Suppressor macrophage (primary cell): ENCODE measurements around the gene TEP1.

ENCODE experiments used
- DNase-seq, 4 experiments: peaks; one replicate each; pipeline ENCODE4 v3.0.0-alpha.2; 2020 to 2022

The TEP1 gene

DNA sequence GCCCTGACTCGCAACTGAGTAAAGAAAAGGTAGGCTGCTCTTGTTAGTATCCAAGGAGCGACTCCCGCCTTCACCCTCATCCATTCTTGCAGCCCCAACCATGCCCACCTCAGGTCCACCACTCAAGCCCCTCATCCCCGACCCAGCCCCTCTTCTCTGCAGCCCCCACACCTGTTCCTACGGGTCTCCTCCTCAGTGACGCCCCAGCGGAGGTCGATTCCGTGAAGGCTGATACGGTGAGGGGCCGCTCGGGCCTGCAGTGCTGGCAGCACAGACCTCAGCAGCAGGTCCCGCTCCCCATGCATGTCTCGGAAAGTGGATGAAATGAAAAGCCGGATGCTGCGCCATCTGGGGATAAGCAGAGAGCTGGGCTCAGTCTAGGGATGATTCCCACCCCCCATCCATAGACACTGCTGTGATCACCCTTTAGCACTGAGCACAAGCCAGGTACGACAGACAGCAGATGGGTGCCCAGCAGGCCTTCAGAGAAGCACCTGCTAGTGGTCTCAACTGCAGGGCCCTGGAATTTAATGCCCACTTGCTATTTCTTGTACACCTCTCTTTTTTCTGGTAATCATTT, 26.9 kb downstream of the TEP1 start:
- no peak for DNase-seq

DNA sequence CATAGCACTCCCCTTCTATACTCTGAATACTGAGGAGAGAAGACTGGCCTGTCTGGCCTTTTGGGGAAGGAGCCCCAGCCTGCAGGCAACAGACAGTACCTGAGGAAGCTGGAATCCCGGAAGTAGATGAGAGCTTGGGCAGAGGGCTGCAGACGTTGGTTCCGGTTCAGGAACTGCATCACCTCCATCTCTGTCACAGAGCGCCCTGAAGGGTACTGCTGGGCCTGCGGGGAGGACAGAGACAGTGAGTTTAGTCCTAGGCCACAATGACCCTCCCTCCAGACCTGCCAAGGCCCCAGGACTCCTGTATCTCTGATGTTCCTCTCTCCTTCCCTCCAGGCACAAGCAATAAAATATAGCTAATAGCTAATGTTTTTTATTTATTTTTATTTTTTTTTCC, 28.4 kb downstream of the TEP1 start:
- DNase-seq = no peak

DNA sequence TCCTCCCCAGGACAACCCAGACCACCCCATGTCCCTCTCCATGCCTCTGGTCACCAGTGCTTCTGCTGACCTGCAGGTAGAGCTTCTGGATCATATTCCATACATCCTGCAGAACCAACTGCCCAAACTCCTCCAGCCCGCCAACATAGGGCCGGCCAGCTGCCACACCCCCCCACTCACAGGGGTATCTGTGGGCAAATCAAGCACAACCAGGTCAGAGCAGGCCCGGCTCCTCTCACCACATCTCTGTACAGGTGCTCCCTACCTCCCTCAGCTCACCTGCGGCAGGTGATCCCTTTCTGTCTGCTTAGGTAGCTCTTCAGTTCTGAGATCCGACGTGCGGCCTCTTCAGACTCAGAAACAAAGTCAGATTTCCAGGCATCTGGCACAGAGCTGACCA, 29.0 kb downstream of the TEP1 start:
- DNase-seq = no peak

- DNase-seq = no peak
These were observed 29.7 kb downstream of the TEP1 start for GRCh38 chr14:20383636-20384035.

GRCh38 chr14:20383032-20383431, 30.3 kb downstream of the TEP1 start:
- DNase-seq = no peak

- no peak for DNase-seq
These were observed 30.8 kb downstream of the TEP1 start for GRCh38 chr14:20382526-20382925.

- DNase-seq = no peak
These were observed 32.0 kb downstream of the TEP1 start for GRCh38 chr14:20381341-20381740.

DNA sequence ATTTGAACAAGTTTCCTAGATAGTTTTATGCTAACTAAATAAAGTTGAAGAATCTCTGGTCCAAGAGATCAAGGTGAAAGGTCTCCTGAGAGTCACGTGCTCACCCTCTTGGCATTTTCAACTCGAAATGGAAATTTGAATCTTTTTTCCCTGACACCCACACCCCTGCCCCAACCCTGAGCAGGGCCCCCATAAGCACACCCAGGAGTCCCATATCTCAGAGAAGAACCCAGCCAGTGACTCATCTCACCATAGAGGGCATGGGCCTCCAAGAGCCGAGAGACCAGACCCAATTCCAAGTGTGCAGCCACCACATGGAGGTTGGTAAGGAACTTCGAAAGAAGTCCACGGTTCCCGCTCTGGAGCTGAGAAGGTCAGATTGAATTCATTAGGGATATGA, 32.6 kb downstream of the TEP1 start:
- DNase-seq = no peak

DNA sequence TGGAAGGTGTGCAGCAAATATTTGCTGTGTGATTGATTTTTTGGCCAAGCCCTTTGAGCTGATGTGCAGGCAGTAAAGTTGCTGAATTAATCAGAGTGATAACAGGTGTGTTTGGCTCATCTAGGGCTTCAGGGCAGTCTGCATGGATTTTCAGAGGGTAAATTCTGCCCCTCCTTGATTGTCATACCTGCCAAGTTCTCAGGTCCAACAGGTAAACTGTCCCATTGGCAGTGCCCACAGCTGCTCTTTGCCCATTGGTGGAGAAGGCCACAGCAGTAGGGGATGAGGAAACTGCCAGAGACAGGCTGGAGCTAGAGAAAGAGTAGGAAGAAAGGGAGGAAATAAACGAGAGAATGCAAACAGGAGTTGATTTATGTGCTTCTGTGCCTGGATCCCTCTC, 33.6 kb downstream of the TEP1 start:
- no peak for DNase-seq

DNA sequence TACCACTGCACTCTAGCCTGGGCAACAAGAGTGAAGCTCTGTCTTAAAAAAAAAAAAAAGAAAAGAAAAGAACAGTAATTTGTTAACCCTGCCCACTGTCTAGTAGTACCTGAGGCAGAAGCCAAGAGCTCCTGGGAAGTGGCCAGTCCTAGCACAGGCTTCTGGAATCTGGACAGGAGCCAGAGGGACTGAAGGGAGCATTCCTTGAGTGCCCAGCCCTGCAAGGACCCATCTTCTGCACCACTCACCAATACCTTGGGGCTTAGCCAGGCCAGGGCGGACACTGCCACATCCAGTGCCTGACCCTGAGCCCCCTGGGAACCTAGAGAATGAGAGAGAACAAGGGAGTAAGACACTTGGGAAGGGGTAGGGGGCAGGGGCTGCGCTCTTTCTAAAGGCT, 36.1 kb downstream of the TEP1 start:
- DNase-seq = no peak

- no peak for DNase-seq
These were observed 37.2 kb downstream of the TEP1 start for GRCh38 chr14:20376071-20376588.

DNA sequence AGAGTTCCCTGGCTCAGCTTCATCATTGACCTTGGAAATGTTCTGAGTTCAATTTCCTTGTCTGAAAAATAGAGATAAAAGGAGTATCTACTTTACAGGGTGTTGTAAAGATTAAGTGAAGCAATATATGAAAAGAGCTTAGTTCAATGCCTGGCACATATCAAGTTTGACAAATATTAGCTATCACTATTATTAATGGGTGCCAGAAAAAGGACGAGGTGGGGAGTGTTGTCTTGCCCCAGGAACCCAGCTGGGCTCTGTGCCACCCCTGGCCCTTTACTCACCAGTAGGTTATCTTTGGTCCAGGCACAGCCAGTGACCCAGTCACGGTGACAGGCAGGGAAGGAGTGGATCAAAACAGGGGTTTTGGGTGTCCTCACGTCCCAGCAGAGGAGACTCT, 37.8 kb downstream of the TEP1 start:
- DNase-seq = no peak

- DNase-seq = no peak
These were observed 40.5 kb downstream of the TEP1 start for GRCh38 chr14:20372796-20373195.

GRCh38 chr14:20365928-20366327, 47.4 kb downstream of the TEP1 start:
- DNase-seq = no peak

DNA sequence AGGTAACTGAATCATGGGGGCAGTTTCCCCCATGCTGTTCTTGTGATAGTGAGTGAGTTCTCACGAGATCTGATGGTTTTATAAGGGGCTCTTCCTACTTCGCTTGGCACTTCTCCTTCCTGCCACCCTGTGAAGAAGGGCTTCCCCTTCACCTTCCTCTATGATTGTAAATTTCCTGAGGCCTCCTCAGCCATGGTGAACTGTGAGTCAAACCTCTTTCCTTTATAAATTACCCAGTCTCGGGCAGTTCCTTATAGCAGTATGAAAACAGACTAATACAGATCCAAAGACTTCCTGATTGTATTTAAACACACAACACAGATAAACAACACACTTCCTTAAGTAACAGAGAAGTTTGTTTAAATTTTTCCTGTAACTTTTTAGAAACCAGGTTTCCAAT, 54.8 kb downstream of the TEP1 start:
- DNase-seq = peak; percentile 43 to 68 (median 58)

DNA sequence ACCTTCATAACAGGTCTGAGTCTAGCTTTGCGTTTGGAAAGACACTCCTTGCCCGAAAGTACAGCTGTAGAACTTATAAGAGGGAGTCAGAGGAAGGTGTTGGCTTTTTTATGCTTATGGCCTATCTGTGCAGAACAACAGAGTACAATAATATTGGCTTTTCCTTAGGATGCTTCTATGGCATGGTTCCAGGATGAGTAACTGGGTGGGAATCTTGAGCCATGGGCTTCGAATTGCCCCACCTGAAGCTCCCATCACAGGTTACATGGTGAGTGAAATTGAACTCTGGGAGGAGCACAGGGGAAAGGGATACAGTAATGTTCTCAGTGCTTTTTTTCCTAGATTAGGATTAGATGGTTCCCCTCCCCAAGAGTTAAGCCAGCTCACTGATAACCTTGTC, 56.9 kb downstream of the TEP1 start:
- DNase-seq = no peak

- no peak for DNase-seq
These were observed 62.4 kb downstream of the TEP1 start for GRCh38 chr14:20350860-20351259.

GRCh38 chr14:20350282-20350681, 63.0 kb downstream of the TEP1 start:
- no peak for DNase-seq

GRCh38 chr14:20347747-20348146, 65.6 kb downstream of the TEP1 start:
- no peak for DNase-seq

DNA sequence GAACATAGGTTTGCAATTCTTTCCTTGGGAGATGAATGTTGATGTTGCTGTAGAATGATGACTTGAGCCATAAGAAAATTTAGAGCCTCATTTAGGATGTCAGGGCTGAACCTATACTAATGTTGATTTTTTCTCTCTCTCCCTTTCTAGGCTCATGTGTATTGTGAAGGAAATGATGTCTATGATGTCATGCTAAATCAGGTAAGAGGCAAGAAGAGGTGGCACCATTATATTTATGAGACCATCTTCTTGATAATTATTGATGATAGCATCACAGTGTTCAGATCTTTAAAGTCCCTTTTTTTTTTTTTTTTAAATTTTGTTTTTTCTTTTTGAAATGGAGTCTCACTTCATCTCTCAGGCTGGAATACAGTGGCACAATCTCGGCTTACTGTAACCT, 66.6 kb downstream of the TEP1 start:
- no peak for DNase-seq

DNA sequence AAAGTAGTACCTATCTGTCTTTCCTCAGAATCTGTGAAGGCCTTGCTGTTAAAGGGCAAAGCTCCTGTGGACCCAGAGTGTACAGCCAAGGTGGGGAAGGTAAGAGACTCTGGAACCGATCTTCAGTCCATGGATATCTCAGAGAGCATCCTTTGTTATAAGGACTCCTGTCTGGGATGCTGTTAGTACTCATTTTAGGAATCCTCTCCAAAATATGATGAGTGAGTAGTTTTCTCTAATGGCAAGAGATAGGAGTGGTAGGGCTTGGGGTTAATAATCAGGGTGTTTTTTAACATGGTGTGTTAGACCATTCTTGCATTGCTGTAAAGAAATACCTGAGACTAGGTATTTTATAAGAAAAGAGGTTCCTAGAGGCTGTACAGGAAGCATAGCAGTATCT, 67.9 kb downstream of the TEP1 start:
- no peak for DNase-seq

GRCh38 chr14:20343862-20344220, 69.5 kb downstream of the TEP1 start:
- DNase-seq = peak in 2 of 4 experiments; percentile 38 to 41

GRCh38 chr14:20343092-20343861, 70.0 kb downstream of the TEP1 start, which contains the start of gene PARP2:
Gene PARP2 (plus strand): TSS chr14:20343635. CDS start chr14:20343642, 7 bp downstream.
- peak; percentile 99 to 100 (median 100) for DNase-seq

GRCh38 chr14:20341646-20342045, 71.7 kb downstream of the TEP1 start:
- DNase-seq = no peak
